Measurements from ENCODE around the gene MTHFR. TPM values are rescaled to one million over a fixed set of nuclear protein-coding genes. Genes with fewer than 3 reads are reported as not detected.

Gene MTHFR
- total RNA-seq, 1 donor from 2014 or later: 47.9 TPM

DNA sequence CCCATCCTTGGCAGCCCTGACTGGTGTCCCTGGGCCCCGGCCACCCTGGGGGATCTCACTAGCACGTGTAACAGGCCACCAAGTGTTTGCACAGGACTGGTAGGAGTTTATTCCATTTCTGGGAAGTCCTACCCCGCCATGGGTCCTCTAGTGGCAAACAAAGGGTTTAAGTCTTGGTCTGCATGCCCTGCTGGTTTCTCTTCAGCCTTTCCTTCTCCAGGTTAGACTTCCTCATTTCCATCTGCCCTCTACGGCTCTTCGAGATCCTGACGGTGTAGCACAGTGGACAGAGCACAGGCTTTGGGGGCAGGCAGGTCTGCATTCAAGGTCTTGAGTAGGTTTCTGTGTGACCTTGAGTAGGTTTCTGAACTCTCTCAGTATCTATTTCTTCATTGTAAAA lies 67.0 kb downstream of the MTHFR start:
- TF ChIP-seq POLR2AphosphoS5 (IDR thresholded peaks at IDR 0.05; ENCODE audit: insufficient read depth in 1 of 2, low read depth in 1 of 2) (no peak), POLR2A (IDR thresholded peaks at IDR 0.05) (no peak)
- TF ChIP-seq, protein P1, sequence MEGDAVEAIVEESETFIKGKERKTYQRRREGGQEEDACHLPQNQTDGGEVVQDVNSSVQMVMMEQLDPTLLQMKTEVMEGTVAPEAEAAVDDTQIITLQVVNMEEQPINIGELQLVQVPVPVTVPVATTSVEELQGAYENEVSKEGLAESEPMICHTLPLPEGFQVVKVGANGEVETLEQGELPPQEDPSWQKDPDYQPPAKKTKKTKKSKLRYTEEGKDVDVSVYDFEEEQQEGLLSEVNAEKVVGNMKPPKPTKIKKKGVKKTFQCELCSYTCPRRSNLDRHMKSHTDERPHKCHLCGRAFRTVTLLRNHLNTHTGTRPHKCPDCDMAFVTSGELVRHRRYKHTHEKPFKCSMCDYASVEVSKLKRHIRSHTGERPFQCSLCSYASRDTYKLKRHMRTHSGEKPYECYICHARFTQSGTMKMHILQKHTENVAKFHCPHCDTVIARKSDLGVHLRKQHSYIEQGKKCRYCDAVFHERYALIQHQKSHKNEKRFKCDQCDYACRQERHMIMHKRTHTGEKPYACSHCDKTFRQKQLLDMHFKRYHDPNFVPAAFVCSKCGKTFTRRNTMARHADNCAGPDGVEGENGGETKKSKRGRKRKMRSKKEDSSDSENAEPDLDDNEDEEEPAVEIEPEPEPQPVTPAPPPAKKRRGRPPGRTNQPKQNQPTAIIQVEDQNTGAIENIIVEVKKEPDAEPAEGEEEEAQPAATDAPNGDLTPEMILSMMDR (IDR thresholded peaks at IDR 0.05): no peak
- intact Hi-C loops (cut with DNase I): no loop called here

DNA sequence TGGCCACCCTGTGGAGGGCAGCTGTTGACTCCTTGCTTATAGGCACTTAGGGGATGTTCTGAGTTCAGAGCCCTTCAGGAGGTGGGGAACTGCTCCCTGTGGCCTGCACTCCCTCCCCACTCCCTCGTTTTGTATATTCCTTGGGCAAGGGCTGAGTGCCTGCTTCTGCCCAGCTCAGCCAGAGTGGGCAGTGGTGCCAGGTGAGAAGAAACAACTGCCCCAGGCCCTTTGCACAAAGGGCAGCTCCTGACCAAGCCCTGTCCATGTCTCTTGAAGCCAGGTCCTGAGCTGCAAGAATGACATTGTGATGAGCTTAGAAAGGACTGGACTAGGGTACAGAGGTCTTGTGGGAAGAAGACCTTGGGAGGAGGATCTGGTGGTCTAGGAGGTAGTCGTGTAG lies 67.7 kb downstream of the MTHFR start:
- Histone ChIP-seq H3K27ac (no peak overlapping the region), H3K27me3 (no peaks in the 10 kb centered on the region), H3K4me3 (no peak overlapping the region), H3K4me1 (peaks cover 49% of the 10 kb centered on the region), H3K36me3 (no peaks in the 10 kb centered on the region), H3K9me3 (no peaks in the 10 kb centered on the region)
- no peak for DNase-seq (ENCODE audit: extremely low spot score in 2 of 2)
- intact Hi-C loops (cut with DNase I): no loop called here
- TF ChIP-seq POLR2AphosphoS5 (IDR thresholded peaks at IDR 0.05; ENCODE audit: insufficient read depth in 1 of 2, low read depth in 1 of 2): no peak
- TF ChIP-seq, protein P1 (IDR thresholded peaks at IDR 0.05): no peak
- no peak for TF ChIP-seq POLR2A (IDR thresholded peaks at IDR 0.05)

More for the DNA sequence above, 67.0 kb downstream of the MTHFR start:
- H3K36me3 ChIP-seq: no peaks in the 10 kb centered on the region
- H3K27me3 ChIP-seq: no peaks in the 10 kb centered on the region
- H3K9me3 ChIP-seq: no peaks in the 10 kb centered on the region
- H3K4me1 ChIP-seq: peaks cover 47% of the 10 kb centered on the region
- H3K4me3 ChIP-seq: no peak overlapping the region
- no peak for DNase-seq (ENCODE audit: extremely low spot score in 2 of 2)
- H3K27ac ChIP-seq: no peak overlapping the region

DNA sequence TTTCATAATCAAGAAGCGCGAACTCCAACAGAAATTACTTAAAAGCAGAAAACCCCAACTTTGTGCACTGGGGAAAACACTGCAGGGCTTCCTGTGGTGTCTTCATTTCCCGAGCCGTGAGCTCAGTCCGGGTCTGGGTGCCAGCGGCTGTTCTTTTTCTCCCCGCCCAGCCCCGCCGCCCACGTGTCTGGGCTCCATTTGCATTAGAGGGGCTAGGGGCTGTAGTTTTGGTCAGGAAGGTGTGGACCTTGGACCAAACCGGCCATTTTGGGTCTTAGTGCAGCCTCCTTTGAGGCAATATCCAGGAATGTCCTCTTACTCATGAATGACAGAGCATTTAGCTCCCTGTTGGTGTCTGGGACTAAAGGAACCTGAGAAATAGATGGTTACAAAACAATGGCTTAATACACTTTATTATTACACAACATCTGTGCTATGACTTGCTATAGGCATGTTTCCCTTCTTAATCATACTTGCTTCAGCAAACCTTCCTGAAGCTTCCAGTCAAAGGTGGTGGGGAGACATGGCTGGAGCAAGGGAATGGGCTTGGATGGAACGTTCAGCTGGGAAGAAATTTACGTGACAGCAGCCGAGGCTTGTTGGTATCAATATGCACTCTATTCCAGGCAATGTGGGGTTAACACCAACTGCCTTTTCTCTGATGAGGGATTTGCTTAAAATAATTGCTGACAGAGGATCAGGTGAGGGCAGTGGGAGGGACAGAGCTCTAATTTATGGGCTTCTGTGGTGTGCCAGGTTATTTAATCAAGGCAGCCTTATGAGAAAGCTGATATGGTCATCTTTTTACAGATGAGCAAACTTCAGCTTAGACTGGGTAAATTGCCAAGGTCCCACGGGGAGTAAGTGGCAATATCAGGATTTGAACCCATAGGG lies 68.8 kb downstream of the MTHFR start:
- peak overlapping the region; percentile 72 to 98 for H3K4me3 ChIP-seq
- intact Hi-C loops (cut with DNase I): no loop called here
- H3K36me3 ChIP-seq: no peaks in the 10 kb centered on the region
- TF ChIP-seq POLR2A (IDR thresholded peaks at IDR 0.05) (peak in 1 of 2 donors; percentile 29), POLR2AphosphoS5 (IDR thresholded peaks at IDR 0.05; ENCODE audit: insufficient read depth in 1 of 2, low read depth in 1 of 2) (peak; percentile 42 to 83)
- TF ChIP-seq, protein P1 (IDR thresholded peaks at IDR 0.05): no peak
- peak overlapping the region; percentile 88 for H3K27ac ChIP-seq
- H3K9me3 ChIP-seq: no peaks in the 10 kb centered on the region
- H3K27me3 ChIP-seq: no peaks in the 10 kb centered on the region
- no peak for DNase-seq (ENCODE audit: extremely low spot score in 2 of 2)
- H3K4me1 ChIP-seq: peaks cover 60% of the 10 kb centered on the region

DNA sequence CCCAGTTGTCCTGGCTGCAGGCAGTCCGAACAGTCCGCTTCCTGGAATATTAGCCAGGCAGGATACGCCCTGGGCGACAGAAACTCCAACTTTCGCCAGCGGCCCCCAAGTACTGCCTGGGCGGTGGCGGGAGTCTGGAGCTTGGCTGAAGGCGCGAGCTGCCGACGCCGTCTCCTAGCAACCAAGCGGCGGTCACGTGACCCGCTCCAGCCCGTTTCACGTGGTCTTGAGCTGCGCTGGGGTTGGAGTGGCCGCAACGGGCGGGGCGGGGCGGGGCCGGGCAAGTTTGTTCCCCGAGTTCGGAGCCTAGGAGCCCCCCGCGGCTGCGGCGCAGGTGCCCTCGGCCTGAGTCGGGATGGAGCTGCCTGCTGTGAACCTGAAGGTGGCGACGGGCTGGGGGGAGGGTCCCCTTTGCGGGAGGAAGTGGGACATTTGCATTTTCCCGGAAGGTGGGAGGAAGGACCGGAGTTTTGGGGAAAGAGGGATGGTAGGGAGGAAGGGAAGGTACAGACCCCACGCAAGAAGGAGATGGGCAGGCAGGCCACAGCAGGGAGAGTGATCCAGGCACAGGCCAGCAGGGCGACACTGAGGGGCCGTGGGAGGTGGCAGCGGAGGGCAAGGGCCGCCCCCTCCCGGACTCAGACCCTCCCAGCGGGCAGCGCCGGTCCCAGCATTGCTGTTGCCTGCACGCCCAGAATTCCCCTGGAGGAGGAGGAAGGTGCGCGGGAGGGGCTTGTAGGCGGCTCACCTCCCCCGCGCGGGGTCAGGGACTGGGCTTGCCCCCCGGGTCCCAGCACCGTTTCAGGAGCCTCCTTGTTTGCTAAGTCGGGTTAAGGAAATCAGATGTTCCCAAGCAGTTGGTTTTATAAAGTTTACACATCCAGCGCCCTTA lies 69.7 kb downstream of the MTHFR start, which contains the start of gene AGTRAP:
TSS of gene AGTRAP (plus strand) at position 283 of the 892 bp plus-strand sequence. CDS start at position 356, 73 bp downstream.
- Histone ChIP-seq H3K27ac (peak within 1 kb of the TSS; percentile 88), H3K27me3 (no peaks in the 10 kb centered on the region), H3K9me3 (no peaks in the 10 kb centered on the region), H3K4me3 (peak within 1 kb of the TSS; percentile 72 to 98), H3K4me1 (peaks cover 58% of the 10 kb centered on the region), H3K36me3 (no peaks in the 10 kb centered on the region)
- intact Hi-C loops (cut with DNase I): no loop called here
- TF ChIP-seq POLR2A (IDR thresholded peaks at IDR 0.05) (peak in 1 of 2 donors; percentile 51), POLR2AphosphoS5 (IDR thresholded peaks at IDR 0.05; ENCODE audit: insufficient read depth in 1 of 2, low read depth in 1 of 2) (peak; percentile 86 to 87)
- TF ChIP-seq, protein P1 (IDR thresholded peaks at IDR 0.05): peak in 1 of 3 experiments; percentile 11
- peak in 1 of 2 donors; percentile 98 for DNase-seq (ENCODE audit: extremely low spot score in 2 of 2)

Small RNA genes within 50 kb of the gene (small RNA-seq; reads per million reads assigned to genes)
- gene RF02156 (not detected), gene RF02157 (not detected), gene RF02158 (not detected)

Other genes with a start within 250 kb of the MTHFR start
- 27.3 TPM for gene FBXO2, start 151.5 kb downstream of the MTHFR start, total RNA-seq
- gene FBXO44, start 151.1 kb downstream of the MTHFR start, total RNA-seq: 38.3 TPM
- 13.5 TPM for gene FBXO6, start 141.8 kb downstream of the MTHFR start, total RNA-seq
- 30.0 TPM for gene MAD2L2, start 124.8 kb downstream of the MTHFR start, total RNA-seq
- gene DRAXIN, start 114.3 kb downstream of the MTHFR start, total RNA-seq: not detected
- gene AGTRAP, start 69.8 kb downstream of the MTHFR start, total RNA-seq: 49.4 TPM
- not detected for gene C1orf167, start 43.8 kb downstream of the MTHFR start, total RNA-seq
- gene CLCN6, start 227 bp upstream of the MTHFR start, total RNA-seq: 19.2 TPM
- not detected for gene NPPA, start 41.8 kb upstream of the MTHFR start, total RNA-seq
- gene NPPB, start 53.0 kb upstream of the MTHFR start, total RNA-seq: not detected
- 51.1 TPM for gene KIAA2013, start 120.5 kb upstream of the MTHFR start, total RNA-seq
- 42.2 TPM for gene PLOD1, start 128.8 kb upstream of the MTHFR start, total RNA-seq
- 61.6 TPM for gene MFN2, start 174.5 kb upstream of the MTHFR start, total RNA-seq
- gene MIIP, start 213.5 kb upstream of the MTHFR start, total RNA-seq: 34.6 TPM

Measured in vagina (tissue), 2 donors.